GM23248 (cell line): Measurements from ENCODE around the gene CERT1. TPM values are rescaled to one million over a fixed set of nuclear protein-coding genes. Genes with fewer than 3 reads are reported as not detected.

Source experiments
- DNase-seq: peaks from one replicate; pipeline ENCODE4 v3.0.0-alpha.2; 2015
- H2AFZ ChIP-seq: fragments of 200-600 bp; sonication (generic); 2 replicates; pipeline ENCODE4 v1.6.1; 2016; ENCODE audit warnings: antibody characterized with exemption
- H3F3A ChIP-seq: fragments of 200-600 bp; sonication (generic); 2 replicates; pipeline ENCODE4 v1.6.1; 2016; ENCODE audit warnings: mild to moderate bottlenecking, antibody characterized with exemption, mixed run types; ENCODE audit not compliant: insufficient read depth
- H3K27ac ChIP-seq: fragments of 200-600 bp; sonication (generic); 2 replicates; pipeline ENCODE4 v1.5.1; 2016; ENCODE audit warnings: mild to moderate bottlenecking
- H3K27me3 ChIP-seq: fragments of 200-600 bp; sonication (generic); replicated peaks from 2 replicates; pipeline ENCODE4 v1.6.1; 2016; ENCODE audit warnings: mild to moderate bottlenecking; ENCODE audit not compliant: insufficient read depth
- H3K36me3 ChIP-seq: fragments of 200-600 bp; sonication (generic); 2 replicates; pipeline ENCODE4 v1.6.1; 2016; ENCODE audit warnings: low read depth, mild to moderate bottlenecking
- H3K4me1 ChIP-seq: fragments of 200-600 bp; sonication (generic); 2 replicates; pipeline ENCODE4 v1.6.1; 2016; ENCODE audit warnings: mild to moderate bottlenecking; ENCODE audit not compliant: insufficient read depth
- H3K4me2 ChIP-seq: fragments of 200-600 bp; sonication (generic); one replicate; pipeline ENCODE4 v1.6.1; 2016; ENCODE audit warnings: mild to moderate bottlenecking; ENCODE audit not compliant: unreplicated experiment
- H3K4me3 ChIP-seq: fragments of 200-600 bp; sonication (generic); 2 replicates; pipeline ENCODE4 v1.5.1; 2016; ENCODE audit warnings: mild to moderate bottlenecking
- H3K79me2 ChIP-seq: fragments of 200-600 bp; sonication (generic); 2 replicates; pipeline ENCODE4 v1.6.1; 2016; ENCODE audit warnings: mild to moderate bottlenecking; ENCODE audit not compliant: insufficient read depth
- H3K9ac ChIP-seq: fragments of 200-600 bp; sonication (generic); 2 replicates; pipeline ENCODE4 v1.6.1; 2016; ENCODE audit warnings: mild to moderate bottlenecking
- H3K9me2 ChIP-seq: fragments of 200-600 bp; sonication (generic); 2 replicates; pipeline ENCODE4 v1.6.1; 2016; ENCODE audit warnings: mixed run types, mild to moderate bottlenecking, moderate library complexity; ENCODE audit not compliant: insufficient read depth
- H3K9me3 ChIP-seq: fragments of 200-600 bp; sonication (generic); one replicate; pipeline ENCODE4 v1.6.1; 2017; ENCODE audit warnings: low read depth
- H4K20me1 ChIP-seq: fragments of 200-600 bp; sonication (generic); 2 replicates; pipeline ENCODE4 v1.6.0; 2016; ENCODE audit not compliant: insufficient read depth
- EZH2 ChIP-seq: fragments of 200-600 bp; sonication (generic); IDR thresholded peaks from 2 replicates; pipeline ENCODE4 v1.6.1; 2018; ENCODE audit warnings: antibody characterized with exemption, mild to moderate bottlenecking; ENCODE audit not compliant: insufficient read depth, poor library complexity, severe bottlenecking
- EZH2phosphoT487 ChIP-seq: fragments of 200-600 bp; sonication (generic); IDR thresholded peaks from 2 replicates; pipeline ENCODE4 v1.6.1; 2018; ENCODE audit warnings: antibody characterized with exemption, moderate library complexity, mild to moderate bottlenecking, low read depth; ENCODE audit not compliant: insufficient read depth
- WGBS, 2 experiments: methylation state at CpG; one replicate each; pipeline ENCODE4 v1.1.6; 2015 to 2017; ENCODE audit warnings: low lambda C conversion rate in 2 of 2, low coverage in 1 of 2; ENCODE audit errors: missing lambda C conversion rate in 2 of 2; 5-methylcytosine and 5-hydroxymethylcytosine counted together
- in situ Hi-C: fragments of 300-500 bp; cut with MboI; formaldehyde crosslinking; loops from 2 replicates; pipeline ENCODE4 v1.15.0; 2020
- polyA plus RNA-seq: library from polyadenylated mRNA; unstranded; fragments of >200 nt; fragmentation: Nextera tagmentation; extraction: Ambion mirVana; gene quantifications from 2 replicates; pipeline ENCODE4 v1.2.1, GENCODE V29; 2016
- total RNA-seq: library from RNA; depleted of rRNA; stranded (reverse); fragments of >200 nt; shearing (Covaris generic); gene quantifications from 2 replicates; pipeline ENCODE4 v1.2.3, GENCODE V29; 2014

The CERT1 gene
- total and polyA plus RNA-seq, 2 experiments from 2014 or later, result 15.2 to 17.3 TPM

DNA sequence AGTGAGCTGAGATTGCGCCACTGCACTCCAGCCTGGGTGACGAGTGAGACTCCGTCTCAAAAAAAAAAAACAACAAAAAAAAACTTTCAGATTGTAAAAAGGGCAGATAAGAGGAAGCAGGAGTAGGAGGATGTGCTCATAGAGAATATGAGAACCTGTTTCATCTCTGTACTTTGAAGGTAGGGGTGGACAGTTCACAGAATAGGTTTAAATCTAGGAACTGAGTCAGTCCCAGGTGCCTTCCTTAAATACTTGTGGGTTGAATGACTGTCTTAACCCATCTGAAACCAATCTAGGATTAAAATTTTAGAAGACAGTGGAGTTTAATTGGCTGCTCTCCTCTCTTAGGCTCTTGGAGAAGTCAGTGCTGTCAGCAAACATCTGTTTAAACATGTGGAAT lies 12.6 kb upstream of the CERT1 start:
- TF ChIP-seq EZH2phosphoT487, result no peak
- TF ChIP-seq EZH2, result no peak
- H3K36me3 ChIP-seq, result peaks cover 14% of the 10 kb centered on the region; the same call in 1 of the 2 replicates
- H2AFZ ChIP-seq, result no peak overlapping the region
- no peak overlapping the region for H3K4me3 ChIP-seq
- no peak overlapping the region for H3K27ac ChIP-seq
- H3K27me3 ChIP-seq, result no peaks in the 10 kb centered on the region
- H4K20me1 ChIP-seq, result no peaks in the 10 kb centered on the region
- in situ Hi-C loops, result no loop called here
- no peak overlapping the region for H3K9ac ChIP-seq
- no peak overlapping the region for H3K4me2 ChIP-seq
- H3K9me2 ChIP-seq, result no peaks in the 10 kb centered on the region
- 95% methylated on average over 3 of the region's 3 CpGs for WGBS, 2 experiments
- H3K9me3 ChIP-seq, result no peaks in the 10 kb centered on the region
- H3K79me2 ChIP-seq, result peaks cover 100% of the 10 kb centered on the region
- H3F3A ChIP-seq, result no peaks in the 10 kb centered on the region
- DNase-seq, result no peak
- peaks cover 15% of the 10 kb centered on the region for H3K4me1 ChIP-seq

DNA sequence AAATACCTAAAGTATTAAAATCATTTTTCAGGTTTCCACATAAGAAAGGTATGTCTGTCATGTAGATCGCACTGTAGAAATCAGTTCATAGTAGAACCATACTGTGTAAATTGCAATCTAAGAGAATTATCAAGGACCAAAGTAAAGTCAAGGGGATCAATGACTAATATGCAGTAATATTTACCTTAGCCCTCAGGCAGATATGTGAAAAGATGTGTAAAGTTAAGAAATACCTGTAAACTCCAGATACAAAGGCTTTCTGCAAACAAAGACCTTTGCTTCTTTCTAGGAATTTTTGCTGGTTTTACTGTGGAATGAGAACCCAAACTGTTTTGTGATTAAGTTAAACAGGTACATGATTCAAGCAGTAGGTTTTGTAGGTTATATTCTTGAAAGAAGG lies 11.8 kb upstream of the CERT1 start:
- in situ Hi-C loops, result no loop called here
- no peaks in the 10 kb centered on the region for H3K27me3 ChIP-seq

DNA sequence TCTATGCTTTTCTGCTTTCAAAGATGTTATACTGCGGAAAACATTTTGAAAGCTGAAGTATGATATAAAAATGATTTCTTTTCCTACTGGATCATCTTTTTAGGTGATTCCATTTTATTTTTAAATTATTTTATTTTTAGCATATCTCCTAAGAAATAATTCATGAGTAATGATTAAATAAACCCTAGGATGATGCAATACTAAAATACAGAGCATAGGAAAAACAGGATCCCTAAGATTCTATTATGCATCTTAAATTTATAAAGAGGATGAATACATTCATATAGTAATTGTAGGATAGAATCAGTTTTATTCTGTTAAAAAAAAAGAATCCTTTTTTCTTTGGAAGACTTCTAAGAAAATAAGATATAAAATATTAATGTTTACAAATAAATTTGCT lies 11.1 kb upstream of the CERT1 start:
- in situ Hi-C loops, result no loop called here
- no peak overlapping the region for H3K4me3 ChIP-seq

More for the DNA sequence above, 11.8 kb upstream of the CERT1 start:
- Histone ChIP-seq H3F3A (no peaks in the 10 kb centered on the region), H3K4me2 (peak overlapping the region; percentile 66), H4K20me1 (0 out of 2 replicates have a peak, but pooled peaks cover 3% of the 10 kb centered on the region), H2AFZ (no peak overlapping the region), H3K4me3 (no peak overlapping the region), H3K9me3 (no peaks in the 10 kb centered on the region), H3K27ac (no peak overlapping the region), H3K9ac (no peak overlapping the region), H3K4me1 (peaks cover 15% of the 10 kb centered on the region), H3K9me2 (no peaks in the 10 kb centered on the region), H3K36me3 (peaks cover 14% of the 10 kb centered on the region; the same call in 1 of the 2 replicates), H3K79me2 (peaks cover 100% of the 10 kb centered on the region)
- no peak for TF ChIP-seq EZH2
- TF ChIP-seq EZH2phosphoT487, result no peak
- no peak for DNase-seq
- WGBS, 2 experiments, result 98 to 100% methylated on average over 1 of the region's 1 CpG

DNA sequence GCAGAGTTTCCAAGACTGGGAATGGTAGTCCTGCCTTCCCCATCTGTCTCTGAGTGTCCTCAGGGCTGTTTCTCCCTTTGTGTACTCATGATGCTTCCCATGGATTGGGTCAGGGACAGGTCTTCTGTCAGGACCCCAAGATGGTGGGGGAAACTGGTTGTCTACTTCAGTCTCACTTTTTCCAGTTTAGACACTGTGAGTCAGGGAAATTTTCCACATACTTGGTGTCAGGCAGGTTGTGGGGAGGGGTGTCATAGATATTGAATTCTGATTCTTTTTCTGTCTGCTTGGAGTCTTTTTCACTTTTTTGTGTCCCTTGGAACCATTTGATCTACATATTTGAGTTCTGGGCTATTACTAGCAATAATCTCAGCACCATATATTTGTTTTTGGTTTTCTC lies 10.6 kb upstream of the CERT1 start:
- in situ Hi-C loops, result no loop called here
- peak overlapping the region; percentile 28 for H3K27ac ChIP-seq
- H3K27me3 ChIP-seq, result no peaks in the 10 kb centered on the region
- H3K4me1 ChIP-seq, result peaks cover 15% of the 10 kb centered on the region
- H2AFZ ChIP-seq, result no peak overlapping the region
- H3K9ac ChIP-seq, result no peak overlapping the region
- H3K36me3 ChIP-seq, result peaks cover 14% of the 10 kb centered on the region; the same call in 1 of the 2 replicates
- no peaks in the 10 kb centered on the region for H3F3A ChIP-seq
- H3K4me2 ChIP-seq, result peak overlapping the region; percentile 66
- H3K9me3 ChIP-seq, result no peaks in the 10 kb centered on the region
- 0 out of 2 replicates have a peak, but pooled peaks cover 7% of the 10 kb centered on the region for H4K20me1 ChIP-seq
- peak; percentile 33 for DNase-seq
- H3K9me2 ChIP-seq, result no peaks in the 10 kb centered on the region
- TF ChIP-seq EZH2phosphoT487, result no peak
- TF ChIP-seq EZH2, result no peak
- H3K4me3 ChIP-seq, result no peak overlapping the region
- peaks cover 100% of the 10 kb centered on the region for H3K79me2 ChIP-seq

More for the DNA sequence above, 11.1 kb upstream of the CERT1 start:
- no peaks in the 10 kb centered on the region for H3K9me3 ChIP-seq
- no peak overlapping the region for H3K9ac ChIP-seq
- TF ChIP-seq EZH2, result no peak
- no peak for TF ChIP-seq EZH2phosphoT487
- peaks cover 14% of the 10 kb centered on the region; the same call in 1 of the 2 replicates for H3K36me3 ChIP-seq
- peaks cover 100% of the 10 kb centered on the region for H3K79me2 ChIP-seq
- peaks cover 15% of the 10 kb centered on the region for H3K4me1 ChIP-seq
- no peaks in the 10 kb centered on the region for H3K9me2 ChIP-seq
- 0 out of 2 replicates have a peak, but pooled peaks cover 7% of the 10 kb centered on the region for H4K20me1 ChIP-seq
- peak; percentile 31 for DNase-seq
- no peaks in the 10 kb centered on the region for H3K27me3 ChIP-seq
- WGBS, 2 experiments, result 89 to 96% methylated on average over 1 of the region's 1 CpG
- H3K4me2 ChIP-seq, result peak overlapping the region; percentile 66
- H3K27ac ChIP-seq, result peak overlapping the region; percentile 28
- H3F3A ChIP-seq, result no peaks in the 10 kb centered on the region
- no peak overlapping the region for H2AFZ ChIP-seq

DNA sequence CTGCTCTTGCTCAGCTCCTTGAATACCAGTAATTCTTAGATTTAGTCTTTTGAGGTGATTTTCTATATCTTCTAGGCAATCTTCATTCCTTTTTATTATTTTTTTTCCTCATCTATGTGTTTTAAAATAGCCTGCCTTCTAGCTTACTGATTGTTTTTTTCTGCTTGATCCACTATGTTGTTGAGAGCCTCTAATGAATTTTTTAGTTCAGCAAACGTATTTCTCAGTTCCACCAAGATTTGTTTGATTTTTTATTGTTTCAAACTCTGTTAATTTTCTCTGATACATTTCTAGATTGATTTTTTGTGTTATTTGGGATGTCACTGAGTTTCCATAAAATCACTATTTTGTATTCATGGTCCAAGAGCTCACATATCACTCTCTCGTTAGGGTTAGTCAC lies 9.8 kb upstream of the CERT1 start:
- in situ Hi-C loops, result no loop called here
- TF ChIP-seq EZH2 (no peak), EZH2phosphoT487 (no peak)

More for the DNA sequence above, 9.8 kb upstream of the CERT1 start:
- H3K4me2 ChIP-seq, result no peak overlapping the region
- H3K36me3 ChIP-seq, result peaks cover 14% of the 10 kb centered on the region; the same call in 1 of the 2 replicates
- 97 to 100% methylated on average over 2 of the region's 2 CpGs for WGBS, 2 experiments
- no peaks in the 10 kb centered on the region for H3F3A ChIP-seq
- H2AFZ ChIP-seq, result no peak overlapping the region
- DNase-seq, result no peak
- peaks cover 100% of the 10 kb centered on the region for H3K79me2 ChIP-seq
- H3K9me3 ChIP-seq, result no peaks in the 10 kb centered on the region
- H4K20me1 ChIP-seq, result 0 out of 2 replicates have a peak, but pooled peaks cover 7% of the 10 kb centered on the region
- H3K27me3 ChIP-seq, result no peaks in the 10 kb centered on the region
- no peak overlapping the region for H3K27ac ChIP-seq
- no peak overlapping the region for H3K4me3 ChIP-seq
- no peaks in the 10 kb centered on the region for H3K9me2 ChIP-seq
- H3K9ac ChIP-seq, result no peak overlapping the region
- peaks cover 15% of the 10 kb centered on the region for H3K4me1 ChIP-seq
